Cardiac fibroblast (primary cell): ENCODE data around the gene ADGRF4.
"Not testable (repeated sequence)": the region's sequence is repeated elsewhere in the genome, so short reads cannot be mapped to it uniquely, and the experiment has no call there.

Experiments used
- DNase-seq, 2 donors: peaks; one replicate each; pipeline versions ENCODE4 v3.0.0 to v3.0.0-alpha.2; 2010; ENCODE audit warnings: low read depth in 2 of 2
- H3K4me3 ChIP-seq, 2 donors: replicated peaks in 1 of 2; 1 replicate in 1 of 2; 2 replicates in 1 of 2; pipeline ENCODE4 v1.5.1; 2011; ENCODE audit warnings: low read depth in 2 of 2, low read length in 2 of 2, mild to moderate bottlenecking in 2 of 2, moderate library complexity in 1 of 2
- CTCF ChIP-seq: IDR thresholded peaks from one replicate; pipeline ENCODE4 v1.5.1; 2011; ENCODE audit warnings: low read depth, mild to moderate bottlenecking, low read length, inconsistent platforms

ADGRF4 gene

GRCh38 chr6:47737406-47737805, 39.0 kb downstream of the ADGRF4 start:
- no peak overlapping the region for H3K4me3 ChIP-seq
- DNase-seq: peak in 1 of 2 donors; percentile 39
- TF ChIP-seq CTCF: no peak

GRCh38 chr6:47740714-47741113, 42.3 kb downstream of the ADGRF4 start:
- no peak overlapping the region for H3K4me3 ChIP-seq
- no peak for DNase-seq
- TF ChIP-seq CTCF: no peak

- no peak for TF ChIP-seq CTCF
- DNase-seq: peak; percentile 33 to 48
- H3K4me3 ChIP-seq: no peak overlapping the region
Observed at GRCh38 chr6:47741807-47742206, 43.4 kb downstream of the ADGRF4 start.

GRCh38 chr6:47743744-47744143, 45.4 kb downstream of the ADGRF4 start:
- H3K4me3 ChIP-seq: no peak overlapping the region
- peak; percentile 17 to 72 for DNase-seq
- no peak for TF ChIP-seq CTCF

- DNase-seq, H3K4me3 ChIP-seq: not testable (repeated sequence)
Observed at GRCh38 chr6:47745269-47745668, 46.9 kb downstream of the ADGRF4 start.

DNA sequence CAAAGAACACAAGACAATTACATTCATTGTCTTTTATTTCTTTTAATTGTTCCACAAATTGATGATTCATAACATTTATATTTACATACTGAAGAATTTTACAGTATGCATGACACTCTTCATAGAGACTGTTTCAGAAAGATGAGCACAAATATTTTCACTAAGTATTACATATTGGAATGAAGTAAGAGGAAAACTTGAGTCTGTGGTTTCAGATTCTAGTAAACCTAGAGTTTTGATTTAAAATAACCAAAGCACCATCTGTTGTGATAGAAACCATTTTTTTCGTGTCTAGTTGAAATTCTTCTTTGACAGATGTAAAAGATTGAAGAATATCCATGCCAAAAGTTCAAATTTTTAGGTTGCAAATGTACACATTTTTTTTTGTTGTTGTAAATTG, 51.4 kb downstream of the ADGRF4 start:
- no peak for TF ChIP-seq CTCF
- H3K4me3 ChIP-seq: no peak overlapping the region
- no peak for DNase-seq

DNA sequence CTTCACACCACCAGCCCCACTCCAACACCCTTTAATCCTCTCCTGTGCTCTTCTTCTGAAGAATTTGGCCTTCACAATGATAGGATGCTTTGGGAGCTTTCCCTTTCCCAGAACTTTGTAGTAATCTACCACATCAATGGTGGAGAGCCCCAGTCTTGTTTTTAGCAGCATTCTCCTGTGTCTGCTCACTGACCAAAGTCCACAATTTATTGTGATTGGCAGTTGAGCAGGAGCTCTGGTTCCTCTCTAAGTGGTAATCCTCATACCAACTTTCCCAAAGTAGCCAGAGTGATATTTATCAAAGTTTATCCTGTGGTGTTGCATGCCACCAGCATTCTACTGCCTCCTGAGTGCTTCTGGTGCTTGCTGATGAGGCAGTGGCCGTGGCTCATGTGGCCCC, 54.4 kb downstream of the ADGRF4 start:
- DNase-seq: no peak
- H3K4me3 ChIP-seq: no peak overlapping the region
- TF ChIP-seq CTCF: no peak
